IMR-90 (cell line): Measurements from ENCODE around the gene IL1R2. TPM values are rescaled to one million over a fixed set of nuclear protein-coding genes. Genes with fewer than 3 reads are reported as not detected.

Experiments used
- ATAC-seq: fragments of 200-7000 bp; cut with Tn5 transposase; 2 replicates; pipeline ENCODE4 v1.9.1; 2020; ENCODE audit warnings: low read depth, mild to moderate bottlenecking, moderate library complexity
- BruUV-seq: library from RNA; stranded (reverse); fragments of 400-500 nt; replicated peaks from 2 replicates; lab custom pipeline; 2021; lab: Mats Ljungman, UMichigan
- CTCF ChIA-PET: fragments of 300-600 bp; formaldehyde crosslinking; extraction: SDS; loops from one replicate; lab custom pipeline; 2021; ENCODE audit warnings: antibody characterized with exemption; lab: Yijun Ruan, JAX
- POLR2A ChIA-PET: fragments of 300-600 bp; sonication (Branson Sonifier 250); formaldehyde crosslinking; loops from one replicate; lab custom pipeline; 2022; ENCODE audit warnings: antibody characterized with exemption; ENCODE audit not compliant: unreplicated experiment; lab: Charles Lee
- DNase-seq: peaks from one replicate; pipeline ENCODE4 v3.0.0; 2013
- H2AFZ ChIP-seq: replicated peaks from 2 replicates; pipeline ENCODE3; 2013; ENCODE audit warnings: low read length, mild to moderate bottlenecking; ENCODE audit not compliant: poor library complexity
- H2AK5ac ChIP-seq: 2 replicates; pipeline ENCODE4 v1.6.1; 2013; ENCODE audit warnings: low read depth, low read length, inconsistent platforms
- H2AK9ac ChIP-seq: replicated peaks from 2 replicates; pipeline ENCODE3; 2013; ENCODE audit warnings: mild to moderate bottlenecking, low read depth, low read length, moderate library complexity; ENCODE audit not compliant: poor library complexity
- H2BK120ac ChIP-seq: 2 replicates; pipeline ENCODE4 v1.6.1; 2013; ENCODE audit warnings: low read depth, low read length, inconsistent platforms
- H2BK15ac ChIP-seq: 3 replicates; pipeline ENCODE4 v1.6.1; 2013; ENCODE audit warnings: low read depth, low read length, inconsistent platforms
- H2BK20ac ChIP-seq: 2 replicates; pipeline ENCODE4 v1.6.1; 2013; ENCODE audit warnings: low read depth, mild to moderate bottlenecking, inconsistent platforms, low read length, moderate library complexity
- H2BK5ac ChIP-seq: 2 replicates; pipeline ENCODE4 v1.6.1; 2013; ENCODE audit warnings: mild to moderate bottlenecking, low read depth, low read length, inconsistent platforms; ENCODE audit not compliant: poor library complexity, severe bottlenecking
- H3K14ac ChIP-seq: replicated peaks from 2 replicates; pipeline ENCODE4 v1.6.1; 2013; ENCODE audit warnings: low read depth, low read length, inconsistent platforms
- H3K18ac ChIP-seq: 2 replicates; pipeline ENCODE4 v1.6.1; 2013; ENCODE audit warnings: low read depth, low read length, control low read depth
- H3K23ac ChIP-seq: 2 replicates; pipeline ENCODE4 v1.6.1; 2013; ENCODE audit warnings: low read depth, low read length, inconsistent platforms
- H3K27ac ChIP-seq: 2 replicates; pipeline ENCODE4 v1.5.1; 2013; ENCODE audit warnings: mild to moderate bottlenecking, control low read depth, low read length; ENCODE audit not compliant: insufficient read depth
- H3K27me3 ChIP-seq: 2 replicates; pipeline ENCODE4 v1.6.1; 2013; ENCODE audit warnings: low read length; ENCODE audit not compliant: control insufficient read depth, insufficient read depth
- H3K36me3 ChIP-seq: 2 replicates; pipeline ENCODE4 v1.6.1; 2013; ENCODE audit warnings: low read length, mixed read lengths; ENCODE audit not compliant: control insufficient read depth, insufficient read depth
- H3K4ac ChIP-seq: 2 replicates; pipeline ENCODE4 v1.6.1; 2013; ENCODE audit warnings: low read depth, low read length, inconsistent platforms
- H3K4me1 ChIP-seq: 2 replicates; pipeline ENCODE4 v1.6.1; 2013; ENCODE audit warnings: low read length, mixed read lengths; ENCODE audit not compliant: control insufficient read depth, insufficient read depth
- H3K4me2 ChIP-seq: 2 replicates; pipeline ENCODE4 v1.6.1; 2013; ENCODE audit warnings: low read depth, mild to moderate bottlenecking, control low read depth, low read length, moderate library complexity
- H3K4me3 ChIP-seq: 2 replicates; pipeline ENCODE4 v1.5.1; 2013; ENCODE audit warnings: low read depth, mild to moderate bottlenecking, control low read depth, low read length, moderate library complexity; ENCODE audit not compliant: insufficient read depth
- H3K56ac ChIP-seq: 2 replicates; pipeline ENCODE4 v1.6.1; 2013; ENCODE audit warnings: low read length, inconsistent platforms; ENCODE audit not compliant: insufficient read depth; ENCODE audit errors: extremely low read depth
- H3K79me1 ChIP-seq, 2 experiments: 2 replicates each; pipeline ENCODE4 v1.6.1; 2013; ENCODE audit warnings: low read length in 2 of 2, inconsistent platforms in 1 of 2, low read depth in 1 of 2
- H3K9ac ChIP-seq: 2 replicates; pipeline ENCODE4 v1.6.1; 2013; ENCODE audit warnings: low read depth, low read length, control low read depth
- H3K9me1 ChIP-seq: 2 replicates; pipeline ENCODE4 v1.6.1; 2013; ENCODE audit warnings: low read length, inconsistent platforms; ENCODE audit not compliant: insufficient read depth
- H3K9me3 ChIP-seq: 2 replicates; pipeline ENCODE4 v1.6.1; 2013; ENCODE audit warnings: low read length; ENCODE audit not compliant: control insufficient read depth, insufficient read depth
- H4K20me1 ChIP-seq: 2 replicates; pipeline ENCODE4 v1.6.1; 2013; ENCODE audit warnings: low read length, inconsistent platforms; ENCODE audit not compliant: insufficient read depth
- H4K5ac ChIP-seq: 2 replicates; pipeline ENCODE4 v1.6.1; 2013; ENCODE audit warnings: mild to moderate bottlenecking, low read depth, low read length, control low read depth
- H4K8ac ChIP-seq, 2 experiments: 2 replicates each; pipeline ENCODE4 v1.6.1; 2013; ENCODE audit warnings: low read depth in 2 of 2, low read length in 2 of 2, control low read depth in 1 of 2, inconsistent platforms in 1 of 2
- H4K91ac ChIP-seq: 2 replicates; pipeline ENCODE4 v1.6.1; 2013; ENCODE audit warnings: low read depth, low read length, inconsistent platforms; ENCODE audit not compliant: insufficient read depth
- CHD1 ChIP-seq: IDR thresholded peaks from 2 replicates; pipeline ENCODE4 v1.6.1; 2012; ENCODE audit warnings: low read depth, low read length, improper control_type of control experiment
- MXI1 ChIP-seq: IDR thresholded peaks from 2 replicates; pipeline ENCODE4 v1.6.1; 2012; ENCODE audit warnings: low read depth, mild to moderate bottlenecking, low read length, moderate library complexity, borderline replicate concordance
- RAD21 ChIP-seq: IDR thresholded peaks from 2 replicates; pipeline ENCODE4 v1.6.1; 2012; ENCODE audit warnings: low read length, improper control_type of control experiment
- RFX5 ChIP-seq: IDR thresholded peaks from 2 replicates; pipeline ENCODE4 v1.8.0; 2012; ENCODE audit warnings: low read depth, mild to moderate bottlenecking, low read length, moderate library complexity
- WGBS, 2 experiments: methylation state at CpG; one replicate each; pipeline versions ENCODE4 v1.1.5 to v1.1.7; 2013; ENCODE audit warnings: missing lambda C conversion rate in 2 of 2; ENCODE audit not compliant: insufficient read length in 1 of 2; ENCODE audit errors: extremely low coverage in 2 of 2; 5-methylcytosine and 5-hydroxymethylcytosine counted together
- dilution Hi-C: fragments of 300-500 bp; cut with HindIII; formaldehyde crosslinking; loops from one replicate; pipeline ENCODE4 v1.14.3; 2018; ENCODE audit warnings: low sequenced_read_pairs; ENCODE audit not compliant: unreplicated experiment
- in situ Hi-C: fragments of 300-500 bp; cut with MboI; formaldehyde crosslinking; loops from 3 replicates; pipeline ENCODE4 v1.14.3; 2019; ENCODE audit warnings: low sequenced_read_pairs, inconsistent platforms, mixed read lengths
- intact Hi-C: fragments of 100-400 bp; cut with micrococcal nuclease; formaldehyde crosslinking; loops from 2 replicates; pipeline ENCODE4 v1.10.0; 2022
- polyA plus RNA-seq, 3 experiments: library from polyadenylated mRNA; depleted of rRNA; stranded (reverse); fragments of >200 nt; gene quantifications; 2 replicates each; pipeline ENCODE4 v1.2.3, GENCODE V29; 2012; ENCODE audit warnings: low replicate concordance in 1 of 3
- total RNA-seq: library from RNA; depleted of rRNA; stranded (reverse); fragments of >200 nt; gene quantifications from 2 replicates; pipeline ENCODE4 v1.2.3, GENCODE V29; 2012
- TF ChIP-seq, protein P1 (sequence below): conservative IDR thresholded peaks from 2 replicates; pipeline ENCODE4 v1.5.1; 2012; ENCODE audit warnings: mild to moderate bottlenecking, low read depth, low read length, improper control_type of control experiment
- TF ChIP-seq, protein P2 (sequence below): fragments of 150-350 bp; IDR thresholded peaks from 2 replicates; pipeline ENCODE4 v1.6.1; 2017; ENCODE audit warnings: mild to moderate bottlenecking, antibody characterized with exemption, low read length, low read depth

IL1R2 gene
- total and polyA plus RNA-seq, 2 of the 4 experiments (the other 2 are of a cell fraction): not detected

DNA sequence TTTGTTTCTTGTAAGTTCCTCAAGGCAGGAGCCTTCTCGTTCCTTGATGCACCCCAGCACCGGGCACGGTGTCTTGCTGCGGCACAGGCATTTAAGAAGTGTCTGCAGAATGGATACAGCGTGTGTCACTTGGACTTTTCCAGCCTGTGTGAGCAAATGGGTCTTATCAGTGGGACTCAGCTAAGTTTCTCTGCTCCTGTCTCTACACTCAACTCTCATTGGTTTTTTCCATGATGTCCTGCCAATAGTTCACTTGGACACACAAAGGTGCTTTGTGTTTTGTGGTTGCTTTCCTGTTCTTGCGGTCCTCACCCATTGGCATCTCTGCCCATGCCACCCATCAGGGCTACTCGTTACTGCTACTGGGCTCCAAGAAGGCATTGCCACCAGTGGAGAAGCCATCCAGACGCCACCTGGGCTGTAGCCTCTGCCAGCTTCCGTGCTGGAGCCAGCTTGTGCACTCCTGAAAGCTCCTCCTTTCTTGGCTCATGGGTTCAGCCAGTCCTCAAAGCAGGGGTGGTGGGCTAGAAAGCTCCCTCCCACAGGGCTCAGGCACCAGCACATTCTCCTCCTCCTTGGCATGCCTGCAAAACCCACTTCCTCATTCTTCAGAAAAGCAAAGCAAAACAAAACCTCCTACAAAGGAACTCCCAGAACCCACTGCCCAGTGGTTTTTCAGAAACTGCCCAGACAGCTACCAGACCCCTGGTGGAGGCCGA, 41.4 kb downstream of the IL1R2 start:
- Histone ChIP-seq H3K23ac (peak overlapping the region; percentile 79), H2AFZ (peak overlapping the region; percentile 82), H2BK120ac (peak overlapping the region; percentile 93), H3K36me3 (no peaks in the 10 kb centered on the region), H3K4me1 (peaks cover 14% of the 10 kb centered on the region), H3K9me3 (no peaks in the 10 kb centered on the region), H3K79me1 (no peaks in the 10 kb centered on the region), H3K27me3 (no peaks in the 10 kb centered on the region), H3K4me2 (peak overlapping the region; percentile 3; the same call in 1 of the 2 replicates), H3K9ac (no peak overlapping the region), H2BK5ac (peak overlapping the region; percentile 35), H2BK20ac (peak overlapping the region; percentile 92), H4K20me1 (no peaks in the 10 kb centered on the region), H3K14ac (peak overlapping the region; percentile 89), H2AK5ac (peak overlapping the region; percentile 94), H3K9me1 (peaks cover 14% of the 10 kb centered on the region), H3K4me3 (no peak overlapping the region), H2BK15ac (peak overlapping the region; percentile 81; the same call in 1 of the 3 replicates), H3K27ac (peak overlapping the region; percentile 53), H2AK9ac (peak overlapping the region; percentile 65), H3K18ac (peak overlapping the region; percentile 94), H3K4ac (peak overlapping the region; percentile 95), H4K8ac (peak overlapping the region; percentile 78 to 94), H4K5ac (peak overlapping the region; percentile 91), H3K56ac (no peak overlapping the region), H4K91ac (peak overlapping the region; percentile 95)
- in situ Hi-C loops: no loop called here
- WGBS, 2 experiments: 11% methylated on average over 3 of the region's 10 CpGs; no CpG with 5 or more reads in 1 of the 2 experiments
- no TSS peak for BruUV-seq
- ChIA-PET CTCF (interaction anchor here (0.6 to 2.9 kb wide), 8 partner anchors 13 to 1312 kb away, joined by 3 to 11 read pairs (median 3); no protein-coding TSS in a partner anchor), POLR2A (interaction anchor here (2.0 kb wide), 1 partner anchor 31 kb away, joined by 8 read pairs; no protein-coding TSS in a partner anchor)
- TF ChIP-seq RAD21: 0 out of 2 replicates have a peak, but pooled peaks have one; percentile 2
- TF ChIP-seq RFX5: no peak
- TF ChIP-seq, protein P1, sequence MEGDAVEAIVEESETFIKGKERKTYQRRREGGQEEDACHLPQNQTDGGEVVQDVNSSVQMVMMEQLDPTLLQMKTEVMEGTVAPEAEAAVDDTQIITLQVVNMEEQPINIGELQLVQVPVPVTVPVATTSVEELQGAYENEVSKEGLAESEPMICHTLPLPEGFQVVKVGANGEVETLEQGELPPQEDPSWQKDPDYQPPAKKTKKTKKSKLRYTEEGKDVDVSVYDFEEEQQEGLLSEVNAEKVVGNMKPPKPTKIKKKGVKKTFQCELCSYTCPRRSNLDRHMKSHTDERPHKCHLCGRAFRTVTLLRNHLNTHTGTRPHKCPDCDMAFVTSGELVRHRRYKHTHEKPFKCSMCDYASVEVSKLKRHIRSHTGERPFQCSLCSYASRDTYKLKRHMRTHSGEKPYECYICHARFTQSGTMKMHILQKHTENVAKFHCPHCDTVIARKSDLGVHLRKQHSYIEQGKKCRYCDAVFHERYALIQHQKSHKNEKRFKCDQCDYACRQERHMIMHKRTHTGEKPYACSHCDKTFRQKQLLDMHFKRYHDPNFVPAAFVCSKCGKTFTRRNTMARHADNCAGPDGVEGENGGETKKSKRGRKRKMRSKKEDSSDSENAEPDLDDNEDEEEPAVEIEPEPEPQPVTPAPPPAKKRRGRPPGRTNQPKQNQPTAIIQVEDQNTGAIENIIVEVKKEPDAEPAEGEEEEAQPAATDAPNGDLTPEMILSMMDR: 0 out of 2 replicates have a peak, but pooled peaks have one; percentile 13
- TF ChIP-seq MXI1: no peak
- no peak for TF ChIP-seq CHD1
- TF ChIP-seq, protein P2, sequence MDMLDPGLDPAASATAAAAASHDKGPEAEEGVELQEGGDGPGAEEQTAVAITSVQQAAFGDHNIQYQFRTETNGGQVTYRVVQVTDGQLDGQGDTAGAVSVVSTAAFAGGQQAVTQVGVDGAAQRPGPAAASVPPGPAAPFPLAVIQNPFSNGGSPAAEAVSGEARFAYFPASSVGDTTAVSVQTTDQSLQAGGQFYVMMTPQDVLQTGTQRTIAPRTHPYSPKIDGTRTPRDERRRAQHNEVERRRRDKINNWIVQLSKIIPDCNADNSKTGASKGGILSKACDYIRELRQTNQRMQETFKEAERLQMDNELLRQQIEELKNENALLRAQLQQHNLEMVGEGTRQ: no peak
- DNase-seq (peak; percentile 79), ATAC-seq (peak; percentile 89)
- dilution Hi-C loops: no loop called here
- intact Hi-C loops: loop anchor here (5.0 kb wide), 1 partner anchor 69 kb away; no protein-coding TSS in a partner anchor
